GM10847 (cell line): ENCODE results near the gene KLHDC3.

Experiments used
- POLR2A ChIP-seq: IDR thresholded peaks from 2 replicates; pipeline ENCODE4 v1.6.1; 2011; ENCODE audit not compliant: insufficient read length; ENCODE audit errors: extremely low read depth

KLHDC3 gene

GRCh38 chr6:43059168-43060033, 45.4 kb downstream of the KLHDC3 start, which contains the start of the genes KLC4 and MRPL2:
TSS of gene KLC4 (plus strand) at chr6:43059631. CDS start at chr6:43061336, 1,705 bp downstream.
TSS of gene MRPL2 (minus strand) at chr6:43059434. CDS start at chr6:43059381, 53 bp downstream.
- TF ChIP-seq POLR2A, result peak; percentile 89

GRCh38 chr6:43060034-43060754, 46.1 kb downstream of the KLHDC3 start:
- TF ChIP-seq POLR2A, result no peak

GRCh38 chr6:43060755-43061633, 46.9 kb downstream of the KLHDC3 start:
- TF ChIP-seq POLR2A, result no peak

GRCh38 chr6:43061861-43062260, 47.8 kb downstream of the KLHDC3 start:
- TF ChIP-seq POLR2A, result no peak

- no peak for TF ChIP-seq POLR2A
Observed at GRCh38 chr6:43062818-43063217, 48.8 kb downstream of the KLHDC3 start.

DNA sequence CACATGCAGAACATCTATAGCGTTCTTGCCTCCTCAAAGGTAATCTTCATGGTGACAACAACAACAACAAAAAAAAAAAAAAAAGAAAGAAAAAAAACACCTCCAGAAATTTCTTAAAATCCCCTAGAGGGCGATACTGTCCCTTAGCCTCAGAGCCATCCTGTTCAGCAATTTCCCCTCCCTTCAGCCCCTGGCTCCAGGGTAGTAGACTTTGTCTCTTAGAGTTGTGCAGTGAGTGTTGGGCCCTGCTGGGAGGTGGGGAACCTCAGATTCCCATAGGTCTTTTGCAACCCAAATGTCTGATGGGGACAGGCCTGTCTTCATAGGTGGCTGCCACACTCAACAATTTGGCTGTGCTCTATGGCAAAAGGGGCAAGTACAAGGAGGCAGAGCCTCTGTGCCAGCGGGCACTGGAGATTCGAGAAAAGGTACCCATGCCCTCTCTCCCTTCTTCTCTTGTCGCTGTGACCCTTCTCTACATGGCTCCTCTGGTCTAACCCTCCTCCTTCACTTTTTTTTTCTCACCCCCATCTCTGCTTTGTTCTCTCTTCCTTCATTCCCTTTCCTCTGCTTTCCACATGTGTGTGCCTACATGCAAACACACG, 56.1 kb downstream of the KLHDC3 start:
- no peak for TF ChIP-seq POLR2A
